WI38 (cell line): ENCODE measurements around the gene CENPP.

Experiments used
- H3K4me3 ChIP-seq: 2 replicates; pipeline ENCODE4 v1.5.1; 2011; ENCODE audit warnings: low read depth, mild to moderate bottlenecking, control low read depth, low read length
- TF ChIP-seq, protein P1 (sequence below): IDR thresholded peaks from 2 replicates; pipeline ENCODE4 v1.5.1; 2012; ENCODE audit warnings: low read depth, mild to moderate bottlenecking, control low read depth, low read length

The CENPP gene

DNA sequence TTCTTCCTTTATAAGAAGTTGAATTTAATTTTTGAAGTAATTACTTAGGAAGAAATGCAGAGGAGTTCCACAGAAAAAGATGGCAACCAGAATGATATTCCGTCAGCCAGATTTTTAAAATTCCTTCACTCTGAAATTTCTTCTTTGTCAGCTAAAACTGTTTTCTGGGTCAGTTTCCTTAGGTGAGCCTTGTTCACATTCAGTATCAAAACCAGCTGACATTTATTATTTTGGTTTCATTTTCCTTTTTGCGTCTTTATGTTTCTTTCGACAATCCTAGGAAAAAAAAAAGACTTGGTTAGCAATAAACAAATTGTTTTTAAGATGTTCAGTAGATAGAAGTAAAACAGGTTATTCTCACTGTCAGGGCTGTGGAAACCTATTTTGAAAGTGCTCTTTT, 28.1 kb upstream of the CENPP start:
- H3K4me3 ChIP-seq: no peak overlapping the region
- TF ChIP-seq, protein P1, sequence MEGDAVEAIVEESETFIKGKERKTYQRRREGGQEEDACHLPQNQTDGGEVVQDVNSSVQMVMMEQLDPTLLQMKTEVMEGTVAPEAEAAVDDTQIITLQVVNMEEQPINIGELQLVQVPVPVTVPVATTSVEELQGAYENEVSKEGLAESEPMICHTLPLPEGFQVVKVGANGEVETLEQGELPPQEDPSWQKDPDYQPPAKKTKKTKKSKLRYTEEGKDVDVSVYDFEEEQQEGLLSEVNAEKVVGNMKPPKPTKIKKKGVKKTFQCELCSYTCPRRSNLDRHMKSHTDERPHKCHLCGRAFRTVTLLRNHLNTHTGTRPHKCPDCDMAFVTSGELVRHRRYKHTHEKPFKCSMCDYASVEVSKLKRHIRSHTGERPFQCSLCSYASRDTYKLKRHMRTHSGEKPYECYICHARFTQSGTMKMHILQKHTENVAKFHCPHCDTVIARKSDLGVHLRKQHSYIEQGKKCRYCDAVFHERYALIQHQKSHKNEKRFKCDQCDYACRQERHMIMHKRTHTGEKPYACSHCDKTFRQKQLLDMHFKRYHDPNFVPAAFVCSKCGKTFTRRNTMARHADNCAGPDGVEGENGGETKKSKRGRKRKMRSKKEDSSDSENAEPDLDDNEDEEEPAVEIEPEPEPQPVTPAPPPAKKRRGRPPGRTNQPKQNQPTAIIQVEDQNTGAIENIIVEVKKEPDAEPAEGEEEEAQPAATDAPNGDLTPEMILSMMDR: no peak

DNA sequence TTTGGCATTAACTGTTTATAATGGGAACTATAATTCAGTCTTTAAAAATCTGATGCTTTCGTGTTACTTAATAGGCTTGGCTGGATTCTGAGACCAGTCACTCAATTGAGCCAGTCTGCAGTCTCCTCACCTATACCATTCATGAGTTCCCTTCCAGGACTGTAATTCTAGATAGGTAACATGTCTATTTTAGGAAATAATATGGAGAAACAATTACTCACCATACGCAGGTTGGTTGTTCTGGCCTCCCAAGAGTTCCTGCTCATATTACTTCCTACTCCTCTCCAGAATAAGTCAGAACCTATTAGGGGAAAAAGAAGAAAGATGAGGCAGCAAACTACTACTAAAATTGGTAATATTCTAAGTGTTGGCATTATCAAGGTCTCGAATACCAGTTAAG, 27.7 kb upstream of the CENPP start:
- no peak overlapping the region for H3K4me3 ChIP-seq
- TF ChIP-seq, protein P1: no peak

DNA sequence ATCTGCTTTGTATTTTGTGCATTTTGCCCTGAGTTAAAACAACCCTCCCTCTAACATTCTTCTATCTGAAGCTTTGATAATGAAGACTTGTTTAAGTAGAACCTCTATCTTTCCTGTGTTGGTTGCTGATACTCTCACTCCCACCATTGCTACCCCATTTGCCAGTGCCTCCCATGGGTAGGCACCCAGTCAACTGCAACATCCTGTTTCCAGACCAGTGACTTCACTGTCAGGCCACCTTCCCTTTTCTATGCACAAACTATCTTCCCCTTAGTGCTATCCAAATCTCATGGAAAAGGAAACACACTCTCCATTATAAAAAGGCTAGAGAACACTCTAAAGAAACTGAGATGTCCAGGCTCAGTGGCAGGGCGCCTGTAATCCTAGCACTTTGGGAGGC, 26.6 kb upstream of the CENPP start:
- H3K4me3 ChIP-seq: no peak overlapping the region
- TF ChIP-seq, protein P1: no peak

DNA sequence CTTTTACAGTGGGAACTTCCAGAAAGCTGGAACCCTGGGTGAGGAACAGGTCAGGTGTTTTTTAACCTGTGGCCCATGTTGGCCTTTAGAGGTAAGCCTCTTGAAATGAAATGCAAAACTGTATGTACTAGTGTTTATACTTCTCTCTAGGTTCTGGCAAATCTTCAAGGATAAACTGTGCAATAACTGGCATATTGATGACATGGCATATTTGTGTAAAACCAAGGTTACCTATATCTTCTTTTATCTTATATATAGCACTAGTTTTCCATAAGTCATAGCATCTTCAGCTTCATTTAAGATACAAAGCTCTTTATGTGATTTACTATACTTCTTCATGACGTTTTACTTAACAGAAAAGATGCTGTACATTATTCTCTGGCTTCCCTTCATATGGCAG, 24.8 kb upstream of the CENPP start:
- TF ChIP-seq, protein P1: no peak
- no peak overlapping the region for H3K4me3 ChIP-seq

DNA sequence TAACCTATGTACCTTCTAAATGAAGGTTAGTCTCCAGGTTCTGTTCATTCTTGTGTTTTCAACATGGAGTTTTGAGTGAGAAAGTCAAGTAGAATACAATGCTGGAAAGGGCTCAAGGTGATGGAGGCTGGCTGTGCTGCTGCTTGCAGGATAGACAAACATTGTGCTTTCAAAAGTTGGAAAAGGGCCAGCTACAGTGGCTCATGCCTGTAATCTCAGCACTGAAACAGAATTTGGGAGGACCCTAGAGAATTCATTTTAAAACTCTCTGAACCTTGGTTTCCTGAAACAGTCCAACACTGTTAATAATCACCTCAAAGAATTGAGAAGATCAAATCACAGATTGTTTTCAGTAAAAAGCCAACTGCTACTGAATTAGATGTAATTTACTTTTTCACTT, 16.9 kb upstream of the CENPP start:
- TF ChIP-seq, protein P1: no peak
- no peak overlapping the region for H3K4me3 ChIP-seq

DNA sequence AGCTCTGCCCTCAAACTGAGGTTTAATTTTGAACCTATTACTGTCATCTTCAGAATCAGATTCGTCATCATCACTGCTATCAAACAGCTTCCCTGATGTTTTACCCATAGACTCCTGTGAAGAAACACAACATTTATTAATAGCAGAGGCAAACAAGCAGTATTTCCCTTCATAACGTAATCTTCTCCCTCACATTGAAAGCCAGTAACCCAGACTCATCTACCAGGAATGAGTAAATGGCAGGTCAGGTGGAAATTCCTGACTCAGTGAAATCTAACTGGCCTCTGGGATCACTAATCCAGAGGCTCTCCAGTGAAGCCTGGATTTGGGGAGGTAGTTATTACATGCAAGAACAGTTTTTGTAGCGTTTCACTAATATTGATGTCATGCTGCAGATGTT, 15.2 kb upstream of the CENPP start:
- TF ChIP-seq, protein P1: no peak
- no peak overlapping the region for H3K4me3 ChIP-seq

DNA sequence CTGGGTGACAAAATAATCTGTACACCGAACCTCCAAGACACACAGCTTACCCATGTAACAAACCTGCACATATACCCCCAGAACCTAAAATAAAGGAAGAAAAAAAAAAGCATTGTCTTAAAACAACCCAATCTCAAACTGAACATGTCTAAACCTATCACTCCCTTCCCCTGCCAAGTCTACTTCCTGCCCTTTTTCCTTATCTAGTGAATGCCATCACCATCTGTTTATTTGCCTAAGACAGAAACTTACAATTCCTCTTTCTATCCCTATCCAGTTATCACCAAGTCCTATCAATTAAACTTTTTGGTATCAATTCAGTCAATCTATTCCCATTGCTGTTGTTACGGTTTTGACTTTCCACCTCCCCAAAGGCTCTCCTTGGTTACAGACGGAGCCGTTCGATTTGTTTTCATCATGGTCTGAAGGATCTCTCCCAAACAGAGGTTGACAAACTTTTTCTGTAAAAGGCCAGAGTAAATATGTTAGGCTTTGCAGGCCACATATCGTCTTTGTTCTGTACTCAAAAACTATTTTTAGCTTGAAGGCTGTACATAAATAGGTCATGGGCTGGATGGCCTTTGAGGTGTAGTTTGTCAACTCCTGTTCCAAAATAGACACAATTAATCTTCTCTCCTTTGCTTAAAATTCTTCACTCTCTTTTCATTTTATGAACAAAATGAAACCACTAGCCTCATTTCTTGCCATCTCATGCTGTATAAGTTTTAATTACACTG, 12.7 kb upstream of the CENPP start:
- no peak overlapping the region for H3K4me3 ChIP-seq
- TF ChIP-seq, protein P1: no peak
